Measurements from ENCODE around the gene PPT1. TPM values are rescaled to one million over a fixed set of nuclear protein-coding genes. Genes with fewer than 3 reads are reported as not detected.

Gene PPT1
- total and polyA plus RNA-seq, 2 of the 8 experiments (the other 6 are each of a cell fraction or from before 2014, with no cell fraction given), result 77.1 to 150 TPM

- no peak overlapping the region for H3K56ac ChIP-seq (replicated peaks; ENCODE audit: insufficient read length, low read depth, low read length)
- H3K9me3 ChIP-seq (ENCODE audit: insufficient read depth in 2 of 2, low read depth in 1 of 2, low read length in 1 of 2), result no peaks in the 10 kb centered on the region
- H3K4me3 ChIP-seq (ENCODE audit: extremely low read depth in 1 of 4, insufficient read depth in 2 of 4, low read depth in 3 of 4, low read length in 4 of 4), result no peak overlapping the region
- H2BK12ac ChIP-seq (ENCODE audit: low read depth, low read length), result no peak overlapping the region
- TF ChIP-seq RXRA (IDR thresholded peaks at IDR 0.05; ENCODE audit: insufficient read depth, low read depth, low read length), result no peak
- H3K14ac ChIP-seq (ENCODE audit: insufficient read length), result no peak overlapping the region
- H2BK15ac ChIP-seq (ENCODE audit: low read length), result no peak overlapping the region
- H2BK120ac ChIP-seq (replicated peaks; ENCODE audit: low read depth, low read length), result no peak overlapping the region
- H3K4me2 ChIP-seq (ENCODE audit: insufficient read depth in 1 of 2, low read depth in 2 of 2, low read length in 2 of 2), result no peak overlapping the region
- no peak for FAIRE-seq
- no peak overlapping the region for H2BK20ac ChIP-seq (ENCODE audit: low read length)
- H3K36me3 ChIP-seq (ENCODE audit: control insufficient read depth in 2 of 4, insufficient read depth in 4 of 4, low read length in 3 of 4), result no peaks in the 10 kb centered on the region
- H2AK5ac ChIP-seq (ENCODE audit: low read depth, low read length), result no peak overlapping the region
- DNase-seq (ENCODE audit: low read depth in 1 of 2, low spot score in 2 of 2), result no peak
- H2AFZ ChIP-seq (ENCODE audit: low read length), result no peak overlapping the region
- peaks cover 0 to 1% (median 0%) of the 10 kb centered on the region in 4 experiments; a peak in 1 of 7 replicates for H3K27me3 ChIP-seq (replicated peaks in 1 of 4; ENCODE audit: control insufficient read depth in 3 of 4, extremely low read depth in 1 of 4, insufficient read depth in 3 of 4, low read length in 3 of 4)
- ChIA-PET POLR2A (ENCODE audit: partially characterized antibody) (no interaction called here), CTCF (ENCODE audit: partially characterized antibody) (no interaction called here)
- no peak overlapping the region for H3K18ac ChIP-seq (ENCODE audit: extremely low read depth, low read length)
- H3K27ac ChIP-seq (ENCODE audit: low read depth, low read length), result no peak overlapping the region
- H4K5ac ChIP-seq (ENCODE audit: insufficient read length, low read depth, low read length), result no peak overlapping the region
- no peaks in the 10 kb centered on the region for H4K20me1 ChIP-seq (replicated peaks in 1 of 2; ENCODE audit: control insufficient read depth in 1 of 2, insufficient read depth in 2 of 2, low read length in 2 of 2)
- WGBS, 2 experiments (ENCODE audit: extremely low coverage in 1 of 2, insufficient coverage in 1 of 2, insufficient read length in 1 of 2, insufficient replicate concordance in 2 of 2, low coverage in 1 of 2, low lambda C conversion rate in 2 of 2, missing lambda C conversion rate in 1 of 2), result 89% methylated on average over 1 of the region's 1 CpG; no CpG with 5 or more reads in 1 of the 2 experiments
- H2BK5ac ChIP-seq (ENCODE audit: low read depth, low read length), result no peak overlapping the region
- H3K79me1 ChIP-seq (ENCODE audit: low read depth, low read length), result no peaks in the 10 kb centered on the region
- peaks cover 6% of the 10 kb centered on the region; the same call in 1 of the 2 replicates for H3K23me2 ChIP-seq (ENCODE audit: low read depth, low read length)
- no peak overlapping the region for H3K23ac ChIP-seq (ENCODE audit: insufficient read length)
- peaks cover 0 to 2% (median 0%) of the 10 kb centered on the region in 4 experiments; a peak in 1 of 7 replicates for H3K4me1 ChIP-seq (replicated peaks in 1 of 4; ENCODE audit: control insufficient read depth in 3 of 4, insufficient read depth in 4 of 4, low read length in 3 of 4)
- H3K79me2 ChIP-seq (ENCODE audit: control insufficient read depth in 1 of 2, insufficient read depth in 2 of 2, low read length in 2 of 2), result no peaks in the 10 kb centered on the region
- H4K8ac ChIP-seq (ENCODE audit: extremely low read depth, insufficient read depth, low read length), result no peak overlapping the region
- H3K4ac ChIP-seq (replicated peaks; ENCODE audit: insufficient read length, low read depth, low read length), result no peak overlapping the region
- no peak overlapping the region for H4K91ac ChIP-seq (replicated peaks; ENCODE audit: insufficient read length, low read length)
- H3K9ac ChIP-seq (replicated peaks in 1 of 4; ENCODE audit: extremely low read depth in 1 of 4, low read depth in 3 of 4, low read length in 3 of 4), result no peak overlapping the region
These were observed 5.0 kb upstream of the PPT1 start for GRCh38 chr1:40102038-40102437.

All from H1 (cell line).